Dedifferentiated amniotic fluid mesenchymal stem cell (primary cell): ENCODE results near the gene CYB5A.
A peak's percentile ranks its signal among the peaks of the same experiment; 100 is the strongest.

Experiments
- DNase-seq: peaks from one replicate; pipeline ENCODE4 v3.0.0-alpha.2; 2016; ENCODE audit errors: extremely low spot score

CYB5A gene

DNA sequence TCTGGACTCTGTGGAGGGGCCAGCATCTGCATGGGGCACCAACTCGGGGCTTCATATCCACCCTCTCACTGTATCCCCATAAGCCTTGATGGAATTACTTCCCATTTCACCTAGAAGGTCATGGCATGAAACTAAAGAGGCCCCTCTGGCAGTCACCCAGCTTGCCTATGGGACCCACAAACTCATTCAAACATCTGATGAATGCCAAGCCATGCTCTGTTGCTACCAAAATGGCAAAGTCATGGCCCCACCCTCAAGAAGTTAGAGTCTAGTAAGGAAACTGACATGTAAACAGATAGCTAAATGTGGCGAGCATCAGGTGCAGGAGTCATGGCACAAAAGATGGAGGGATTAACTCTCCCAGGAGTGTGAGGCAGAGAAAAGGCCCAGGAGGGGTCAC lies 14.5 kb downstream of the CYB5A start:
- DNase-seq, result no peak

- DNase-seq, result no peak
These were observed 15.2 kb downstream of the CYB5A start for GRCh38 chr18:74276609-74277008.

DNA sequence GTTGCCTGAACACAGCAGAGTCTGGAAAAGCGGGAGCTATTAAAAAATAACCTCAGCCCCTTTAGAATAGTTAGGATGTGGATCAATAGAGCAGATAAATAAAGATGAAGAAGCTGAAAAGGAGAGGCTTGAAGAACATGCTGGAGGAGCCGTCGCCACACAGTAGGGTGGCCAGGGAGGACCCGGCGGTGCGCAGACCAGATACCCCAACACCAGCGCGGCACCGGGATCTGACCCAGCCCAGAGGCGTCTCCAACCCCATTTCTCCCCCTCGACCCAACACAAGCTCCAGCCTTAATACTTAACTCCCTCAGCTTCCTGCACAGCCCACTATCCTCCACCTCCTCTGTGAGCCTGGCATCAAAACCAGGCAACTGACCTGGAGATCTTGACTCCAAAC lies 16.0 kb downstream of the CYB5A start:
- no peak for DNase-seq

GRCh38 chr18:74274700-74275099 lies 17.1 kb downstream of the CYB5A start:
- no peak for DNase-seq

- no peak for DNase-seq
These were observed 18.4 kb downstream of the CYB5A start for GRCh38 chr18:74273394-74273793.

DNA sequence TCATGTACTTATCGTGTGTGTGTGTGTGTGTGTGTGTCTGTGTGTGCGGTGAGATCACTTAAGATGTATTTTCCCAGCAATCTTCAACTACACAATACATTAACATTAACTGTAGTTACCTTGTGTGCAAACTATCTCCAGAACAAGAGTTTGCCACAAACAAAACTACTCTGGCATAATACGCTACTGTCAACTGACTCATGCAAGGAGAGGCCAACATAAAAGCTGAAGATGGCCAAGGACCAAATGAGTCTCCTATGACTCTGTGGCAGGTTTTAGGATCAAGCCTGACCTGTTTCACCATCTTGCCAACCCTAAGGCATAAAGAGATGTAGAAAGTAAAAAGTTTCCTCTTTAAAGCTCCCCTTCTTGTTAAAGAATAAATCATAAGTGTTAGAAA lies 20.1 kb downstream of the CYB5A start:
- DNase-seq, result no peak

DNA sequence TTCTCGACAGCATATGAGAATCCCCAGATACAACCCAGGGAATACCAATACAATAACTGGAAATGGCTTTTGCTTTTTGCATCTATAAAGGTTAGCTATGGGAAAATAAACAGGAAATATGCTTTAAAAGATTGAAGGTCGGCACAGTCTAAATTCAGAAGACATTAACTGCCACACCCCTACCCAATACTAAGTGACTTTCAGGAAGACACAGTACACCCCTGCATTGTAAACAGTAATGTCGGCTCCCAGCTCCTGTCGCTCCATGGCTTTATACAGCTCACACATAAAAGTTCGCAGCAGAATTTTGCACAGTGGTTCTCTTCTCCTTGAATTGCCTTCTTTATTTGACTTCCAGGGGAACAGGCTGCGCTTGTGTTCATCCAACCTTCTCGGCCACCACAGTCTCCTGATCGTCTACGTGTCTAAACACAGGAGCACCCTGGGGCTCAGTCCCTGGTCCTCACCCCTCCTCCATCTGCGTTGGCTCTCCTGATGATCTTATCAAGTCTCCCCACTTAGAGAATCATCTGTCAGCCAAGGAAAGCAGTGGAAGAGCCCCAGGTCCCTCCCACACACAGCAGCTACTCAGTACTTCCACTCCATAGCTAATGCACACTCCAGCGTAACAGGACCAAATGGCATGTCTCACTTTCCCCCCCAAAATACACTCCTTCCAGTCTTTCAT lies 22.7 kb downstream of the CYB5A start:
- no peak for DNase-seq

- no peak for DNase-seq
These were observed 23.6 kb downstream of the CYB5A start for GRCh38 chr18:74268175-74268574.

- no peak for DNase-seq
These were observed 25.6 kb downstream of the CYB5A start for GRCh38 chr18:74266161-74266560.

GRCh38 chr18:74265546-74266098 lies 26.1 kb downstream of the CYB5A start:
- no peak for DNase-seq

- no peak for DNase-seq
These were observed 27.3 kb downstream of the CYB5A start for GRCh38 chr18:74264303-74265020.

DNA sequence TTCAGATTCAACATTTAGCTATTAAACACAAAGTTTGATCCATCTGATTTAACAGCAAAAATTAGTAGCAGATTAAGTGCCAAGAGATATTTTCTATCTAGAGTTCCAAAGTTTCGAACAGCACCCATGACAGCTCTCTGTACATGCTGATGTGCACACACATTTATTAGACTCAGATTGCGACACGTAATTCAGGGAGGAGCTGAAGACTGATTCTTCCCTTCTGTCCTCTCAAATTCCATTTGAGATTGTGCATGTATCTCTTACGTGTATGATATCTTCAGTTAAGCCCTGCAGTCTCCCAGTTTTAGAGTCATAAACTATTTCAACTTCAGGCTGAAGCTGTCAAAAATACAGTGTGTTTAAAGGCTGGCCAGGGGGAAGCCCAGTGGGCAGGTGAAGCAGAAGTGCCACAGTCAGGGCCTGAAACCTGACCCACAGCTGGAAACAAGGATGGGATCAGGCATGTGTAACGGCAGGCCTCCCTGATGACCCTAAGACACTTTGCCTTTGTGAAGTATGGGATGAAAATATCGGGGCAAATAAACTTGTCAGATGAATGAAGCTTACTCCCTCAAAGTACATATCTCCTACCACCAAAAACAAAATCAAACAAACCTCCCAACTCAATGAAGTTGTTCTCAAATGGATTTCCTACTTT lies 30.6 kb downstream of the CYB5A start:
- DNase-seq, result no peak

GRCh38 chr18:74259347-74259746 lies 32.4 kb downstream of the CYB5A start:
- no peak for DNase-seq

DNA sequence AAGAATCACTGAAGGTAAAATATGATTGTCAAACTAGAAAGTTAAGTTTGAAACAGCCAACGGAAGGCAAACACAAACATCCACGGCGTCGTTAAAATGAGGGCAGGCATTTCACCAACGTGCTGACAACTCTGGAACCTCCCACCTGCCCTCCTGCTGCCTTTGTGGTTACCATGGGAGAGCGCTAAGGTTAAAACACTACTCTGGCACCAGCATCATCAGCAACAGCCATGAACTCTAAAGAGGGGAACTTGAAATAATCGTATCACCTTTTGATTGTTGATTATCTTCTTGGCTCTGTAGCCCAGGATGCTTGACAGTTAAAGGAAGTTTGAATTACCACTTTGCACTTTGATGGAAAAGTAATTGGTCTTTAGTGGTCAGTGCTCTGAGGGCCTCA lies 34.7 kb downstream of the CYB5A start:
- DNase-seq, result no peak

GRCh38 chr18:74256190-74256589 lies 35.6 kb downstream of the CYB5A start:
- no peak for DNase-seq

DNA sequence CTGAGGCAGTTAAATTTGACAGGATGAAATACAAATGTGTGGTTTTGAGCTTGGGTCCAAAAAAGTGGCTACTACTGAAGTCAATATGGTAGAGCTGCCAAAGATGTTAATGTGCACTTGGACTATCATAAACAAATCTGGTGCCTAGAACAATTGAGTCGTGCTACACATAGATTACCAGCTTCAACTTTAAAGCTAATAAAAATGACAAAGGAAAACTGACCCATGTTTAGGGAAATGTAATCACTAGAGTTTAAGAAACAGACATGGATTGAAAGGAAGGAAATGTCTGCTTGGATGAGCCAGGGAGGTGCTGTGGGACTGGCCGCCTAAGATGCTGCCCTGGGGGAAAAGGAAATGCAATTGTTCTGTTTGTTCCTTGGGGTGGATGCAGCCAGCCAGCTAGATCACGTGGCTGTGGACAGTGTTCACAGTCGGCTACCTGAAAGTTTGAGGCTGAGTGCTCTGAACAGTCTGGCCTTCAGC lies 36.6 kb downstream of the CYB5A start:
- no peak for DNase-seq

DNA sequence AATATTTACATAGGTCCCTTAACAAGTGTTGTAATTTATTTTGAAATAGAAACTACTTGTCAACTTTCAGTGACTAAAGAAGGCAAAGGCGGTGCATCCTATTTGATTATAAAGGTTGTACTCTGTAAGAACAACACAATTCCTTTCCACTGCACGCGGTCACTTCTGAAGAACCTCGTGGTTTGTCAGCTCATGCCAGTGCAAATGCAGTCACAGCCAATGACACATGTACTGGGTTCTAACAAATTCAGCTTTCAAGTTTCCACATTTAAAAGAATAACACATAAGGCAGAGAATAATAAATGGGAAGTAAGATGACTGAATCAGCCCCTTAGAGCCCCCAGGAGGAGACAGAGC lies 39.7 kb downstream of the CYB5A start:
- no peak for DNase-seq

- DNase-seq, result peak; percentile 16
These were observed 40.3 kb downstream of the CYB5A start for GRCh38 chr18:74251297-74252038.

DNA sequence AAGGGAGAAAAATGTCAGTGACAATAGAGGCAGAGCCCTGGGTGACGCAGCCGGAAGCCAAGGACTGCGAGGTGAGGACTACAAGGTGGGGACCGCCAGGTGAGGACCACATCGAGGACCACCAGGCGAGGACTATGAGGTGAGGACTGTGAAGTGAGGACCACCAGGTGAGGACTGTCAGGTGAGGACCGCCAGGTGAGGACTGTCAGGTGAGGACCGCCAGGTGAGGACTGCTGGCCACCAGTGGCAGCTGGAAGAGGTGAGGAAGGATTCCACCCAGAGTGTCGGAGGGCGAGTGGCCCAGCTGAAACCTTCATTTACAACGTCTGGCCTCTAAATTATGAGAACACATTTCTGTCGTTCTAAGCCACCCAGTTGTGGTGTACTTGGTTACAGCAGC lies 41.6 kb downstream of the CYB5A start:
- DNase-seq, result no peak

DNA sequence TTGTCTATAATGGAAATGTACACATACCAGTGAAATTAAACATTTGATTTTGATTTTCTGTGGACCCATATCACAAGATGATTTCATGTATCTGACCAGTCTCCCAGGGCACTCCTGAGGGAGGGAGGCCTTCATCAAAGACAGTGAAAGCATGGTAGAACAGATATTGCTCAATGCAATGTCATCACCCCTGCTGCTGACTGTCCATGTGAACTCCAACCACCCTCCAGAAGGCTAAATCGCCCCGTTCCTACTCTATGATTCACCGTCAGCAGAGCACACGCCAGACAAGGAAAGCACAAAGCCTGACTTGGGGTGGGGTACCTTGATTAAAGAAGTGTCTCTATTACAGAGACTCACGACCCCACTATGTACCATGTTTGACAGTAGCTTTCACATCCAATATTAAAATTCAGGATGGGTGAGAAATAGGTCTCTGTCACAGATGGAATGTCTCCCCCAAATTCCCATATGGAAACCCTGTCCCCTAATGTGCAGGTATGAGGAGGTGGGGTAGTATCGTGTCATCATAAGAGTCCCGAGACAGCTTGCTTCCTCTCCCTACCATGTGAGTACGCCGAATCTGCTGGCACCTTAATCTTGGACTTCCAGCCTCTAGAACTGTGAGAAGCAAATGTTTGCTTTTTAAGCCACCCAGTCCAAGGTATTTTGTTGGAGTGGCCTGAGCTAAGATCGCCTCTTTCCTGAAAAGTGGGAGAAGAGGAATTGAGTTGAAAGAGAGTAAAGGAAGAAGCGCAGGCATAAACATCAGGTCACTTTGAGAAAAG lies 42.4 kb downstream of the CYB5A start:
- DNase-seq, result no peak

- no peak for DNase-seq
These were observed 43.2 kb downstream of the CYB5A start for GRCh38 chr18:74248595-74248994.
